Gastrocnemius medialis (tissue), 4 donors: ENCODE measurements around the gene DHX8. TPM values are rescaled to one million over a fixed set of nuclear protein-coding genes. Genes with fewer than 3 reads are reported as not detected.

ENCODE experiments used
- ATAC-seq, 2 donors: fragments of 150-250 bp; one replicate each; pipeline ENCODE4 v1.9.1; 2016
- DNase-seq, 2 donors: peaks; one replicate each; pipeline ENCODE4 v3.0.0-alpha.2; 2019
- H3K27ac ChIP-seq, 4 donors: fragments of 200-600 bp; sonication (generic); 1 replicate in 1 of 4; 2 replicates in 3 of 4; pipeline ENCODE4 v1.5.1; 2016 to 2018; ENCODE audit warnings: mild to moderate bottlenecking in 2 of 4, moderate library complexity in 1 of 4
- H3K27me3 ChIP-seq, 3 donors: fragments of 200-600 bp; sonication (generic) in 2 of 3; 1 replicate in 1 of 3; 2 replicates in 2 of 3; pipeline versions ENCODE4 v1.5.1 to v1.6.0; 2016 to 2019; ENCODE audit warnings: mild to moderate bottlenecking in 1 of 3, moderate library complexity in 1 of 3
- H3K36me3 ChIP-seq, 2 donors: fragments of 200-600 bp; sonication (generic) in 1 of 2; one replicate each; pipeline ENCODE4 v1.5.1; 2017 to 2018
- H3K4me1 ChIP-seq, 2 donors: fragments of 200-600 bp; sonication (generic) in 1 of 2; one replicate each; pipeline ENCODE4 v1.5.1; 2016 to 2017; ENCODE audit warnings: mild to moderate bottlenecking in 2 of 2
- H3K4me3 ChIP-seq, 4 donors: fragments of 200-600 bp; sonication (generic) in 3 of 4; 1 replicate in 1 of 4; 2 replicates in 3 of 4; pipeline ENCODE4 v1.5.1; 2016 to 2019; ENCODE audit warnings: mild to moderate bottlenecking in 2 of 4
- H3K9me3 ChIP-seq, 3 donors: fragments of 200-600 bp; sonication (generic) in 2 of 3; 1 replicate in 1 of 3; 2 replicates in 2 of 3; pipeline ENCODE4 v1.5.1; 2016 to 2019
- POLR2A ChIP-seq, 2 donors: fragments of 450-650 bp; IDR thresholded peaks; one replicate each; pipeline ENCODE4 v1.6.1; 2017; ENCODE audit warnings: antibody characterized with exemption in 2 of 2, mild to moderate bottlenecking in 2 of 2, moderate library complexity in 2 of 2
- in situ Hi-C, 4 donors: fragments of 200-750 bp; cut with MboI; loops; one replicate each; pipeline versions ENCODE4 v1.15.0 to v1.8.0; 2017; ENCODE audit warnings: low sequenced_read_pairs in 4 of 4
- intact Hi-C: fragments of 100-400 bp; cut with DNase I; formaldehyde crosslinking; loops from one replicate; pipeline ENCODE4 v1.15.1; 2023; ENCODE audit warnings: low total_unique reads
- total RNA-seq, 4 donors: library from RNA; depleted of rRNA; stranded (reverse); fragments of >200 nt; gene quantifications; one replicate each; pipeline versions ENCODE4 v1.1.0 to v1.2.3, GENCODE V29; 2016
- TF ChIP-seq, protein P1 (sequence below), 5 experiments: fragments of 450-650 bp in 3 of 5; fragments of 200-600 bp in 2 of 5; sonication (generic) in 2 of 5; IDR thresholded peaks in 4 of 5; conservative IDR thresholded peaks in 1 of 5; 1 replicate in 4 of 5; 2 replicates in 1 of 5; pipeline ENCODE4 v1.5.1; 2016 to 2019; ENCODE audit warnings: antibody characterized with exemption in 5 of 5, mild to moderate bottlenecking in 3 of 5, moderate library complexity in 3 of 5

Gene DHX8
- total RNA-seq, 4 donors from 2014 or later = 24.0 to 30.3 (median 27.2) TPM

DNA sequence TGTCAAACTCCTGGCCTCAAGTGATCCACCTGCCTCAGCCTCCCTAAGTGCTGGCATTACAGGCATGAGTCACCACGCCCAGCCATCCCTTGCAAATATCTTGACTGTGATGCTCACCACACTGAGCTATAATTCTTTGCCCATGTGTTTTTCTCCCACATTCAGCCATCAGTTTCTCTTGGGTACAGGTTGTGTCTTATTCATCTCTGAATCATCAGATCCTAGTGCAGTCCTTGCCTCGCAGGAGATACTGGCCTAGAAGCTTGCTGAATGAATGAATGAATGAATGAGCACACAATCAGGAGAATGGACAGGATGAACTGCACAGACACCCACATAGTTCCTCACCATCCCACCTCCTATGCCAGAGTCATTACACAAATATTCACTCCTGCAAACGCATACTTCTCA lies 86.7 kb downstream of the DHX8 start:
- intact Hi-C loops (no loop called here), in situ Hi-C loops (loop anchor here in 1 of 4 donors (10.0 kb wide), 1 partner anchor 184 kb away; the partner anchor contains the start of gene SOST)
- ATAC-seq = no peak

DNA sequence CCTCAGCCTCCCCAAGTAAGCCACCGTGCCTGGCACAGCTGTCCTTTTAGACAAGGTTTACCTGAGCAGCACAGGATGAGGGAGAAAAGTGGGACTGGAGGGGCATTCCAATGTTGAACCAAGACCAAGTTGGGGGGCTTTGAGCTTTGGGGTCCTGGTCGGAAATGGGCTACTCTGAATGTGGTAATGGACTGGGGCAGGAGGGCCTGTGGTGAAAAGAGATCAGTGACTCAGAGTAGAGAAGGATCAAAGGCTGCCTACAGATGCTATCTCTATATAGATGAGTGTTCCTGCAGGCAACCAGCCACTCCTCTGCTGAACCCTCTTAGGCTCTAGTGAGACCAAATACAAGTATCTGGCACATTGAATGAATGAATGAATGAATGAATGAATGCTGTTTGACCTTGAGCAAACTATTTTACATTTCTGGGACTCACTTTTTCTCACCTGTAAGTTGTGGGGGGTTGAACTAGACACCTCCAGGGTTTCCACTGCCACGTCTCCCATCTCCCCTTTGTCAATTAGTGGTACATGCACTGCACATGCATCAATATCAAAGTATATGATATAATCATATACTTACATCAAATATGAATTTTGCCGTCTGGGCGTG lies 88.7 kb downstream of the DHX8 start:
- no peak for TF ChIP-seq POLR2A (IDR thresholded peaks at IDR 0.05)
- TF ChIP-seq, protein P1, sequence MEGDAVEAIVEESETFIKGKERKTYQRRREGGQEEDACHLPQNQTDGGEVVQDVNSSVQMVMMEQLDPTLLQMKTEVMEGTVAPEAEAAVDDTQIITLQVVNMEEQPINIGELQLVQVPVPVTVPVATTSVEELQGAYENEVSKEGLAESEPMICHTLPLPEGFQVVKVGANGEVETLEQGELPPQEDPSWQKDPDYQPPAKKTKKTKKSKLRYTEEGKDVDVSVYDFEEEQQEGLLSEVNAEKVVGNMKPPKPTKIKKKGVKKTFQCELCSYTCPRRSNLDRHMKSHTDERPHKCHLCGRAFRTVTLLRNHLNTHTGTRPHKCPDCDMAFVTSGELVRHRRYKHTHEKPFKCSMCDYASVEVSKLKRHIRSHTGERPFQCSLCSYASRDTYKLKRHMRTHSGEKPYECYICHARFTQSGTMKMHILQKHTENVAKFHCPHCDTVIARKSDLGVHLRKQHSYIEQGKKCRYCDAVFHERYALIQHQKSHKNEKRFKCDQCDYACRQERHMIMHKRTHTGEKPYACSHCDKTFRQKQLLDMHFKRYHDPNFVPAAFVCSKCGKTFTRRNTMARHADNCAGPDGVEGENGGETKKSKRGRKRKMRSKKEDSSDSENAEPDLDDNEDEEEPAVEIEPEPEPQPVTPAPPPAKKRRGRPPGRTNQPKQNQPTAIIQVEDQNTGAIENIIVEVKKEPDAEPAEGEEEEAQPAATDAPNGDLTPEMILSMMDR (IDR thresholded peaks at IDR 0.05 in 4 of 5, conservative IDR thresholded peaks at IDR 0.05 in 1 of 5) = no peak
- H3K27me3 ChIP-seq = no peaks in the 10 kb centered on the region
- in situ Hi-C loops = loop anchor here in 1 of 4 donors (10.0 kb wide), 1 partner anchor 182 kb away; the partner anchor contains the start of gene SOST
- DNase-seq = no peak
- H3K36me3 ChIP-seq = no peaks in the 10 kb centered on the region
- no peak for ATAC-seq
- H3K27ac ChIP-seq = no peak overlapping the region
- no peak overlapping the region for H3K4me3 ChIP-seq
- no peaks in the 10 kb centered on the region for H3K9me3 ChIP-seq
- intact Hi-C loops = no loop called here
- H3K4me1 ChIP-seq = peaks cover 0 to 5% of the 10 kb centered on the region in 2 donors

More for the DNA sequence above, 86.7 kb downstream of the DHX8 start:
- no peaks in the 10 kb centered on the region for H3K4me1 ChIP-seq
- no peaks in the 10 kb centered on the region for H3K36me3 ChIP-seq
- TF ChIP-seq, protein P1 (IDR thresholded peaks at IDR 0.05 in 4 of 5, conservative IDR thresholded peaks at IDR 0.05 in 1 of 5) = no peak
- no peak for TF ChIP-seq POLR2A (IDR thresholded peaks at IDR 0.05)
- H3K4me3 ChIP-seq = no peak overlapping the region
- no peaks in the 10 kb centered on the region for H3K27me3 ChIP-seq
- no peaks in the 10 kb centered on the region for H3K9me3 ChIP-seq
- no peak overlapping the region for H3K27ac ChIP-seq
- DNase-seq = no peak

DNA sequence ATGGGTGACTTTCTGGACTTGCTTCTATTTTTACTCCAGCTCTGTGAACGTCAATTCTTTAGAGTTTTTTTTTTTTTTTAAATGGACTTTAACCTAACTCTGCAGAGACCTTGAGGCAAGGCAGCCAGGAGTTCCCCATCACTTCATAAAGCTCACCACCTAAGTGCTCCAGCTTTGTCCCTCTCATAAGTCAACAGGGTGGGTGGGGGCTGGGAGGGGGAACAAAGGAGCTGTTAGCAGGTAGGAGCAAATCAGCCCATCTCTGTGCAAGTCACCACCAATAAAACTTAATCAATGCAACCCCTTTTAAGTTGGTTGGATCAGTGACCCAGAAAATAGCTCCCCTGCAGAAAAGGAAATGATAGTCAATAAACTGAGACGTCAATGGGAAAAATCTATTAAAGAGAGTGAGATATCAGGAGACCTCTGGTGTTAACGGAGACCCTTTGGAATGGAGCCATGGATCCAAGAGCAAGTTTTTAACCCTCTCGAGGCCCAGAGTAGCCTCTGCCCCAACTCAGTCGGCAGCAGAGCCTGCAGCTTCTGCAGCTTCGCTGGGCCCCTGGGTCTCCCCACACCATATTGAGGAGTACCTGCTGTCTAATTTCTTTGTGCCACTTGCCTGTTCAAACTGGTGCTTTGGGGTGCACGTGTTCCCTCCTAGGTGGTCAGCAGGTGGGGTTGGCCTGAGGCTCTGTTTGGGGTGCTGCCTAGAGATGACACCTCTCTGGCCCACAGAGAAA lies 90.0 kb downstream of the DHX8 start:
- in situ Hi-C loops (loop anchor here in 1 of 4 donors (10.0 kb wide), 1 partner anchor 181 kb away; the partner anchor contains the start of gene SOST), intact Hi-C loops (no loop called here)
- DNase-seq = no peak
- H3K4me3 ChIP-seq = no peak overlapping the region
- H3K27ac ChIP-seq = no peak overlapping the region
- H3K27me3 ChIP-seq = no peaks in the 10 kb centered on the region
- peaks cover 3 to 15% of the 10 kb centered on the region in 2 donors for H3K4me1 ChIP-seq
- no peak for TF ChIP-seq POLR2A (IDR thresholded peaks at IDR 0.05)
- TF ChIP-seq, protein P1 (IDR thresholded peaks at IDR 0.05 in 4 of 5, conservative IDR thresholded peaks at IDR 0.05 in 1 of 5) = no peak
- H3K9me3 ChIP-seq = no peaks in the 10 kb centered on the region
- H3K36me3 ChIP-seq = no peaks in the 10 kb centered on the region
- no peak for ATAC-seq

DNA sequence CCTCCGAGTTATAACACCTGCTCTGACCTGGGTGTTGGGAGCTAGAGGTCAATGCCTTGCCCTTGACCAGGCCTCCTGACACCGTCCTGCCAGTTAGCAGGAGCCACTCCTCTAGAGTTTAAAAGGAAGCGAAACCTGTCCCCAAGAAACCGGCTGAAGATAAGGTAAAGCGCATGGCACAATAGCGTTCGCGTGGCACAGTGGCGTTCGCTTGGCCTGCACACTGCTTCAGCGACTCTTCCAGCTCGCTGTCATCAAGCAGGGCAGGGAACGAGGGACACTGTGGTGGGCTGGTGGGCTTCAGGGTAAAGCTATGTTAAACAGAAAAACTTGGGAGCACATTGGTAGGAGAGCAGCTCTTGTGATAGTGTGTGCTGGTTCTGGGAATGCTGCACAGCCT lies 90.6 kb downstream of the DHX8 start:
- no peaks in the 10 kb centered on the region for H3K36me3 ChIP-seq
- H3K4me3 ChIP-seq = no peak overlapping the region
- ATAC-seq (no peak), DNase-seq (no peak)
- intact Hi-C loops = no loop called here
- no peaks in the 10 kb centered on the region for H3K27me3 ChIP-seq
- H3K4me1 ChIP-seq = peaks cover 7 to 21% of the 10 kb centered on the region in 2 donors
- in situ Hi-C loops = loop anchor here in 1 of 4 donors (10.0 kb wide), 1 partner anchor 180 kb away; the partner anchor contains the start of gene SOST
- no peaks in the 10 kb centered on the region for H3K9me3 ChIP-seq
- no peak overlapping the region for H3K27ac ChIP-seq
- TF ChIP-seq, protein P1 (IDR thresholded peaks at IDR 0.05 in 4 of 5, conservative IDR thresholded peaks at IDR 0.05 in 1 of 5) = no peak
- TF ChIP-seq POLR2A (IDR thresholded peaks at IDR 0.05) = no peak
